GM10847 (cell line): ENCODE measurements around the gene CLPTM1L.

Source experiments
- POLR2A ChIP-seq: IDR thresholded peaks from 2 replicates; pipeline ENCODE4 v1.6.1; 2011; ENCODE audit not compliant: insufficient read length; ENCODE audit errors: extremely low read depth

The CLPTM1L gene

DNA sequence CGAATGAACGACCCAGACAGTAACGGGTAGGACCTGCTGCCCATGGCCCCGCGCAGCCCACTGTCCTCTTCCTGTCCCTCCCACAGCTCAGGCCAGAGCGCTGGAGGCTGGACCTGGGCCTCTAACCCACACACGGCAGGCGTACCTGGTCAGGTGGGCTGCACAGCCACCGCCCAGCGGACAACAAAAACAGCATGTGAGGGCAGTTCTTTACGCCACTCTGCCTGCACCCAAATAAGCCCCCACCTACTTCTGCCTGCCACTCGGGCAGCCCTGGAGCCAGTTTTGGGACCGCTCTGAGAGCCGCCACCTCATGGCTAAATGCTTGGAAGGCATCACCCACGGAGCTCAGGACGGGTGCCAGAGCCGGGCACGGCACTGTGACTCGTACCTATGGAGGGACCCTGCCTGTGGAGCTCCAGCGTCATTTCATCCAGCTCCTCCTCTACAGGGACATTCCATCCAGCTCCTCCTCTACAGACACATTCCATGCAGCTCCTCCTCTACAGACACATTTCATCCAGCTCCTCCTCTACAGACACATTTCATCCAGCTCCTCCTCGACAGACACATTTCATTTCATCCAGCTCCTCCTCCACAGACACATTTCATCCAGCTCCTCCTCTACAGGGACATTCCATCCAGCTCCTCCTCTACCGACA is 18.9 kb downstream of the CLPTM1L start:
- no peak for TF ChIP-seq POLR2A

GRCh38 chr5:1325191-1325741 is 19.6 kb downstream of the CLPTM1L start:
- TF ChIP-seq POLR2A, result no peak

- no peak for TF ChIP-seq POLR2A
Observed at GRCh38 chr5:1324719-1325190, 20.1 kb downstream of the CLPTM1L start.

DNA sequence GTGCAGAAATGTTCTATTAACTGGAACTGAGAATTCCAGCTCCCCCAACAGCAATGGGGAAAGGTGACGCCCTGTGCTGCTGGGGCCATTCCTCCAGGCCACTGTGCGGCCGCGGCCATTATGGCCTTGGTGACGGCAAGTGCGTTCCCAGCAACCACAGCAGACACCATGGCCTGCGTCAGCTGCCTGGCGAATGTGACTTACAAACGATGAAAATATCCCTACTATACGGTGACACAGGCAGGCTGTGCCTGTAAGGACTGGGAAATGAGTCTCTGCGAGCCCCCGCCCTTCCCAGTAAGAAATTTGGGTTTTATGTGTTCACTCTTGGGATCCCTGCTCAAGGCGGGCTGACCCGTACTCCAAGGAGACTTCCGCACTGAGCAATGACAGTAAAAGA is 20.6 kb downstream of the CLPTM1L start:
- no peak for TF ChIP-seq POLR2A

- TF ChIP-seq POLR2A, result no peak
Observed at GRCh38 chr5:1323803-1324173, 21.1 kb downstream of the CLPTM1L start.

DNA sequence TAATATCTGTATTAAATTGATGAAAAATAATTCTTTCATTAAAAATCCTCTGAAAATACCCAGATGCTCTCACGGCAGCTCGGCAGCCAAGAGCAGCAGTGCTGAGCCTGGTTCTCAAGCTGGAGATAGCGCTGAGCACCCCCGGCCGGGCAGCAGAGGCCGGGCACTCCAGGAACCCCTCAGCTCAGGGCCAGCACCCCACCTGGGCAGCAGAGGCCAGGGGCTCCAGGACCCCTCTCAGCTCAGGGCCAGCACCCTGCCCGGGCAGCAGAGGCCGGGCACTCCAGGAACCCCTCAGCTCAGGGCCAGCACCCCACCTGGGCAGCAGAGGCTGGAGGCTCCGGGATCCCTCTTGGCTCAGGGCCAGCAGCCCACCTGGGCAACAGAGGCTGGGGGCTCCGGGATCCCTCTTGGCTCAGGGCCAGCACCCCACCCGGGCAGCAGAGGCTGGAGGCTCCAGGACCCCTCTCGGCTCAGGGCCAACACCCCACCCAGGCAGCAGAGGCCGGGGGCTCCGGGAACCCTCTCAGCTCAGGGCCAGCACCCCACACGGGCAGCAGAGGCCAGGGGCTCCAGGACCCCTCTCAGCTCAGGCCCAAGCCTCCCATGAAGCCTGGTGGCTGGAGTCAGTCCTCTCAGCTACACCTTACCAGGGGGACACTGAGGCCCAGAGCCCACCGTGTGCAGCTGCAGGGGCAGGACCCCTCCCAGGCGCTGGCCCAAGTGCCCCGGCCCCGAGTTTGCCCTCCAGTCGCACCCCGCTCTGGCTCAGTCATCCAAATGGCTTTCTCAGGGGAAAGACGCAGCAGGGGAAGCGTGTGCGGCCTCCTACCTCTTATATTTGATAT is 21.7 kb downstream of the CLPTM1L start:
- no peak for TF ChIP-seq POLR2A

DNA sequence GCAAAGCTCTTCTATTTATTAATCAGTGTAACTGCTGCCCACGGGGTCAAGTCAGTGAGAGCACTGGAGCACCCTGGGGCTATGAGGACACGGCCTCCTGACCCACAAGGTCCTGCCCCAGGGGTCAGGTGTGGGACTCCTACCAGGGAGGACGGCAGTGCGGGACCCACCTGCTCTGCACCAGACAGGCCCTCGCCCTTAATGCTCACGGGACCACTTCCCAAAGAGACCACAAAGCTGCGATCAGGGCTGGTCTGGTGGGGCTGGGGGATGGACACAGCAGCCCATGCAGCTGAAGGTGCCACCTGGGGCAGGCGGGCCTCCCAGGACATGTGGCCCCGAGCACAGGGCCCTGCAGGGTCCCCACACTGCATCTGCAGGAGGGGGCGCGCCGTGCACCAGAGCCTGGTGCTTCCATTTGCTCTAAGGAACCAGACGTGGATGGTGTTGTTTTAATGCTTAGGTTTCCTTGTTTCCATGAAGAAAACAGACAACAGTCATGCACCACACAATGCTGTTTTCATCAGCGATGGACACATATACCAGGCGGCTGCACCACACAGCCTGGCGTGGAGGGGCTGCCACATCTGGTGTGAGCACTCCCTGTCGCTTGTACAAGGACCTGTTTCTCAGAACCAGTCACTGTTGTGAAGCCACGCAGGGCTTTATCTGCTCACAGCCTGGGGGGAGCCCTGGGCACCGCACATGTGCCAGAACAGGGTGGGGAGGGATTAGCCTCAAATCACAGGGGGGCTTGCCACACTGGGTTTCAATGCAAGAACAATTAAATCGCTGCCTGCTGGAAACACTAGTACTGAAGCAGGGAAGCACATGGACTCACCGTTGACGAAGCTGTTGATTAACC is 22.6 kb downstream of the CLPTM1L start:
- no peak for TF ChIP-seq POLR2A

- TF ChIP-seq POLR2A, result no peak
Observed at GRCh38 chr5:1321576-1321975, 23.3 kb downstream of the CLPTM1L start.

GRCh38 chr5:1320436-1321344 is 24.2 kb downstream of the CLPTM1L start:
- no peak for TF ChIP-seq POLR2A

DNA sequence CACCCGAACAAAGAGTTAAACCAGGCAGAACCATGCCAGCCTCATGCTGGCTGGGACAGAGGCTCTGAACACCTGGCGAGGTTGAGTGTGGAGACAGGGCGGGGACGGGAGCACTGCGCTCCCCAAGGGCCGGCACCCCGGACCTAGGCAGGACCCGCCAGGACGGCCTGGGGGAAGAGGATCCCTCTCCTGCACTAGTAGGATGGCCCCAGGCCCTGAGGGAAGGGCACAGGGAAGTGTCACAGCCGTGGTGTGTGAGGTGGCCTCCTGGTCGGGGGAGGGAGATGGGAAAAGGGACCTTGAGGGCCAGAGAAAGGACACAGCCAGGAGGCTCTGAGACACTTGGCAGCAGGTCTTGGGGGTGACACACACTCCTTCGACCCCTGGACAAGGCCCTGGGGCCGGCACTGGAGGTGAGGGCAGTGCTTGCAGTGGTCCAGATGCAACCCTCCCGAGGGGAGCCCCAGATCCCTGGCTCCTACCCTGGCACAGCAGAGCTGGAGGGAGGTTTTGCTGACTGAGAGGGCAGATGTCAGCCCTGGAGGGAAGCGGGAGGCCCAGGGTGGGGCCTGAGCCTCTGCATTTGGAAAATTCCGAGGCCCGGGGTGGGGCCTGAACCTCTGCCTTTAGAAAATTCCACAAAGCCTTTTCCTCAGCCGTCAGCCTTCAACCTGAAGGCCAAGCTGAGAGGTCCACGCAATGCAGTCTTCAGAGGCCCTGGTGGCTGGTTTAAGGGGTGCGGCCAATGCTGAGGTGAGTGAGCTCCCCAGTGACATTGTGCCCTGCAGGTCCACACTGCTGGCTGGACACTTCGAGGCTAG is 25.3 kb downstream of the CLPTM1L start:
- TF ChIP-seq POLR2A, result no peak

DNA sequence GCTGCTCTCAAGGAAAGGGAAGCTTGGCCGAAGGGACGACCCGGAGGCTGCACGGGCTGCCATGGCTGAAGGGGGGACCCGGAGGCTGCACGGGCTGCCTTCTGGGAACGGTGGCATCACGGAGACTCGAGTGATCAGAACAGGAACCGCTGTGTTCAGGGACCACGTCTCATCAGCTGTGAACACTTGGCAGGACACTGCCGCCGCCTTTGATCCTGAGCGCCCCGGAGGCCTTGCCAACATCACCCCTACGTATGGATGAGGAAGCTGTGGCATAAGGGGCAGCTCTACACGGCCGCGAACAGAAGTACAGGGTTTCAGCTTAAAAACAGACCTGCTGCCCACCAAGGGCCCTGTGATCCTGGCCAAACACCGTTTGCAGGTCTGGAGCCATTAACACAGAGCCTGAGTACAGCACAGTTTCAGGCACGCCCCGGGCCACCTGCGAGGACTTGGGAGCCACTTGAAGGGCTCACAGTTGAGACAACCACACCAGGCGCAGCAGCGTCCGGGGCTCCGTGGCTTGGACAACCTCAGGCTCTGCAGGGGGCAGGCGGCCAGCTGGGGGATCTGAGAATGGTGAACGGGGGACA is 26.1 kb downstream of the CLPTM1L start:
- TF ChIP-seq POLR2A, result no peak

- no peak for TF ChIP-seq POLR2A
Observed at GRCh38 chr5:1317921-1318565, 26.9 kb downstream of the CLPTM1L start.
